Prostate gland (tissue), 2 donors: Measurements from ENCODE around the gene SLIT3.
"Not testable (repeated sequence)": the region's sequence is repeated elsewhere in the genome, so short reads cannot be mapped to it uniquely, and the experiment has no call there.

ENCODE experiments used
- POLR2AphosphoS5 ChIP-seq: sonication (generic); formaldehyde crosslinking; IDR thresholded peaks from one replicate; pipeline ENCODE4 v1.6.1; 2017; ENCODE audit warnings: antibody characterized with exemption
- TF ChIP-seq, protein P1 (sequence below), 4 experiments: fragments of 200-600 bp in 2 of 4; fragments of 450-650 bp in 2 of 4; sonication (generic) in 2 of 4; IDR thresholded peaks; 1 replicate in 3 of 4; 2 replicates in 1 of 4; pipeline ENCODE4 v1.5.1; 2016 to 2019; ENCODE audit warnings: antibody characterized with exemption in 4 of 4, mild to moderate bottlenecking in 2 of 4, moderate library complexity in 2 of 4

DNA sequence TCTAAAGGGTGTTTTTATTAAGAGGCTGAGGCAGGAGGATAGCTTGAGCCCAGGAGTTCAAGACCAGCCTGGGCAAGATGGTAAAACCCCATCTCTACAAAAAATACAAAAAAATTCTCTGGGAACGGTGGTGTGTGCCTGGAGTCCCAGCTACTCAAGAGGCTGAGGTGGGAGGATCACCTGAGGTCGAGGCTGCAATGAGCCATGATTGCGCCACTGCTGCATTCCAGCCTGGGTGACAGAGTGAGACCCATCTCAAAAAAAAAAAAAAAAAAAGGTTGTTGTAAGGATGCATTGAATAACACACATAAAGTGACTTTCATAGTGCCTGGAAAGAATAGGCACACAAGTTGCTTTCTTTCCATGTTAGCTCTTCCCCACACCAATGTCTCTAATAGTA lies 662.1 kb downstream of the SLIT3 start:
- TF ChIP-seq, protein P1, sequence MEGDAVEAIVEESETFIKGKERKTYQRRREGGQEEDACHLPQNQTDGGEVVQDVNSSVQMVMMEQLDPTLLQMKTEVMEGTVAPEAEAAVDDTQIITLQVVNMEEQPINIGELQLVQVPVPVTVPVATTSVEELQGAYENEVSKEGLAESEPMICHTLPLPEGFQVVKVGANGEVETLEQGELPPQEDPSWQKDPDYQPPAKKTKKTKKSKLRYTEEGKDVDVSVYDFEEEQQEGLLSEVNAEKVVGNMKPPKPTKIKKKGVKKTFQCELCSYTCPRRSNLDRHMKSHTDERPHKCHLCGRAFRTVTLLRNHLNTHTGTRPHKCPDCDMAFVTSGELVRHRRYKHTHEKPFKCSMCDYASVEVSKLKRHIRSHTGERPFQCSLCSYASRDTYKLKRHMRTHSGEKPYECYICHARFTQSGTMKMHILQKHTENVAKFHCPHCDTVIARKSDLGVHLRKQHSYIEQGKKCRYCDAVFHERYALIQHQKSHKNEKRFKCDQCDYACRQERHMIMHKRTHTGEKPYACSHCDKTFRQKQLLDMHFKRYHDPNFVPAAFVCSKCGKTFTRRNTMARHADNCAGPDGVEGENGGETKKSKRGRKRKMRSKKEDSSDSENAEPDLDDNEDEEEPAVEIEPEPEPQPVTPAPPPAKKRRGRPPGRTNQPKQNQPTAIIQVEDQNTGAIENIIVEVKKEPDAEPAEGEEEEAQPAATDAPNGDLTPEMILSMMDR (IDR thresholded peaks at IDR 0.05): not testable (repeated sequence)
- TF ChIP-seq POLR2AphosphoS5: not testable (repeated sequence)
